Fibroblast of mammary gland (primary cell): ENCODE measurements around the gene SLC52A1.

Experiments used
- DNase-seq: peaks from one replicate; pipeline ENCODE4 v3.0.0-alpha.2; 2010; ENCODE audit warnings: low read depth
- H3K4me3 ChIP-seq: 2 replicates; pipeline ENCODE4 v1.5.1; 2011; ENCODE audit warnings: low read depth, mild to moderate bottlenecking, low read length, moderate library complexity; ENCODE audit not compliant: control insufficient read depth
- TF ChIP-seq, protein P1 (sequence below): conservative IDR thresholded peaks from 2 replicates; pipeline ENCODE4 v1.5.1; 2011; ENCODE audit warnings: low read depth, low read length, inconsistent platforms; ENCODE audit not compliant: control insufficient read depth, insufficient read depth

Gene SLC52A1

GRCh38 chr17:5020502-5021023, 14.7 kb downstream of the SLC52A1 start:
- DNase-seq: no peak
- no peak overlapping the region for H3K4me3 ChIP-seq
- TF ChIP-seq, protein P1, sequence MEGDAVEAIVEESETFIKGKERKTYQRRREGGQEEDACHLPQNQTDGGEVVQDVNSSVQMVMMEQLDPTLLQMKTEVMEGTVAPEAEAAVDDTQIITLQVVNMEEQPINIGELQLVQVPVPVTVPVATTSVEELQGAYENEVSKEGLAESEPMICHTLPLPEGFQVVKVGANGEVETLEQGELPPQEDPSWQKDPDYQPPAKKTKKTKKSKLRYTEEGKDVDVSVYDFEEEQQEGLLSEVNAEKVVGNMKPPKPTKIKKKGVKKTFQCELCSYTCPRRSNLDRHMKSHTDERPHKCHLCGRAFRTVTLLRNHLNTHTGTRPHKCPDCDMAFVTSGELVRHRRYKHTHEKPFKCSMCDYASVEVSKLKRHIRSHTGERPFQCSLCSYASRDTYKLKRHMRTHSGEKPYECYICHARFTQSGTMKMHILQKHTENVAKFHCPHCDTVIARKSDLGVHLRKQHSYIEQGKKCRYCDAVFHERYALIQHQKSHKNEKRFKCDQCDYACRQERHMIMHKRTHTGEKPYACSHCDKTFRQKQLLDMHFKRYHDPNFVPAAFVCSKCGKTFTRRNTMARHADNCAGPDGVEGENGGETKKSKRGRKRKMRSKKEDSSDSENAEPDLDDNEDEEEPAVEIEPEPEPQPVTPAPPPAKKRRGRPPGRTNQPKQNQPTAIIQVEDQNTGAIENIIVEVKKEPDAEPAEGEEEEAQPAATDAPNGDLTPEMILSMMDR: no peak

GRCh38 chr17:5019475-5019956, 15.7 kb downstream of the SLC52A1 start:
- H3K4me3 ChIP-seq: no peak overlapping the region
- peak; percentile 29 for DNase-seq
- TF ChIP-seq, protein P1: no peak

DNA sequence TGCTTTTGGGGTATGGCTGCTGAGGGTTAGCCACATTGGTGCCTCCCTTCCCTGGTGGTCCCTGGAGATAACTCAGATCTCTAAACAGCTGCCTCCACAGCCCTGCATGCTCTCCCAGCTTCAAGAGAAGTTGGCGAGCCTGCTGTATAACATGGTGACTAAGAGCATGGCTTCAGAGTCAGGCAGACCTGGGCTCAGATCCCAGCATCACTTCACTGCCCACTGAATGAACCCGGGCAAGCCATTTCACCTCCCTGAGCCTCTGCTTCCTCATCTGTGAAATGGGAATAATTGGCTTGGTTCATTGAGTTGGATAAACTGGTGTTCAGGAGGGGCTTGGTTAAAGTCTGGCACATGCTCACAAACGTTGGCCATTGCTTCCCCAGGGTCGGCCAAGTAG, 20.9 kb downstream of the SLC52A1 start:
- peak; percentile 25 for DNase-seq
- H3K4me3 ChIP-seq: no peak overlapping the region
- TF ChIP-seq, protein P1: no peak

GRCh38 chr17:5011928-5012327, 23.3 kb downstream of the SLC52A1 start:
- peak; percentile 83 for DNase-seq
- TF ChIP-seq, protein P1: no peak
- no peak overlapping the region for H3K4me3 ChIP-seq

DNA sequence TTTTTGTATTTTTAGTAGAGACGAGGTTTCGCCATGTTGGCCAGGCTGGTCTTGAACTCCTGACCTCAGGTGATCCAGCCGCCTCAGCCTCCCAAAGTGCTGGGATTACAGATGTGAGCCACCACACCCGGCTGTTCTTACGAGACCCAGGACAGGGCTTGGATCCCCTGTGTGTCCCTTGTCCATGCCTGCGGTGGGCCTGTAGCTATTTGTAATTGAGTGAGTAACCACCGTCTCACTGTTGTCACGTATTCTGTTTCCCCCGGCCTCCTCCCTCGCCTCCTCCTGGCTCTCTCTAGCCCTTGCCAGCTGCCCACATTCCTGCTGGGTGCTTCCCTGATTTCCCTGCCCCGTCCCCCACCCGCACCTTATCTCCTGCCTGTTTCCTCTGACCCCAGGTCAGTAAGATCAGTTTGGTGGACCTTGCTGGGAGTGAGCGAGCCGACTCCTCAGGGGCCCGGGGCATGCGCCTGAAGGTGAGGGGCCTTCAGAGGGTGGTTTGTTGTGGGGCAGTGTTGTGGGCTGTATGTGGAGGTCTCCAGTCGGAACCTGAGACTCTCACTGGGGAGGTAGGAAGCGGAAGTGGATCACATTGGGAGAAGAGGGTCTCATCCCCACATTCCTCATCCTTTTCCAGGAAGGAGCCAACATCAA, 31.9 kb downstream of the SLC52A1 start:
- no peak overlapping the region for H3K4me3 ChIP-seq
- DNase-seq: no peak
- TF ChIP-seq, protein P1: no peak

- TF ChIP-seq, protein P1: no peak
- DNase-seq: no peak
- H3K4me3 ChIP-seq: no peak overlapping the region
Observed at GRCh38 chr17:5002121-5002788, 33.0 kb downstream of the SLC52A1 start.
